Adrenal gland (tissue), 12 donors: ENCODE measurements around the gene MCM7. TPM values are rescaled to one million over a fixed set of nuclear protein-coding genes. Genes with fewer than 3 reads are reported as not detected.
"Not testable (repeated sequence)": the region's sequence is repeated elsewhere in the genome, so short reads cannot be mapped to it uniquely, and the experiment has no call there.

ENCODE experiments used
- DNase-seq, 7 donors: peaks; one replicate each; pipeline ENCODE4 v3.0.0-alpha.2; 2019 to 2020
- H3K27ac ChIP-seq, 5 donors: fragments of 200-600 bp; sonication (generic) in 4 of 5; 1 replicate in 3 of 5; 2 replicates in 2 of 5; pipeline versions ENCODE4 v1.5.1 to v1.8.0; 2016 to 2020; ENCODE audit warnings: mild to moderate bottlenecking in 1 of 5
- H3K27me3 ChIP-seq: fragments of 200-600 bp; 2 replicates; pipeline ENCODE4 v1.8.0; 2021
- H3K36me3 ChIP-seq, 2 donors: fragments of 200-600 bp; replicated peaks in 1 of 2; 1 replicate in 1 of 2; 2 replicates in 1 of 2; pipeline versions ENCODE4 v1.5.1 to v1.8.0; 2018 to 2022
- H3K4me1 ChIP-seq, 2 donors: fragments of 200-600 bp; replicated peaks in 1 of 2; 1 replicate in 1 of 2; 2 replicates in 1 of 2; pipeline versions ENCODE4 v1.5.1 to v1.8.0; 2018 to 2021
- H3K4me3 ChIP-seq, 4 donors: fragments of 200-600 bp; sonication (generic) in 3 of 4; one replicate each; pipeline ENCODE4 v1.5.1; 2016 to 2018
- H3K9me3 ChIP-seq, 3 donors: fragments of 200-600 bp; sonication (generic) in 1 of 3; replicated peaks in 1 of 3; 1 replicate in 2 of 3; 2 replicates in 1 of 3; pipeline versions ENCODE4 v1.5.1 to v1.8.0; 2016 to 2021
- CTCF ChIP-seq, 6 experiments: fragments of 450-650 bp in 4 of 6; fragments of 200-600 bp in 2 of 6; sonication (generic) in 1 of 6; IDR thresholded peaks; 1 replicate in 5 of 6; 2 replicates in 1 of 6; pipeline versions ENCODE4 v1.5.1 to v1.8.0; 2016 to 2021; ENCODE audit warnings: antibody characterized with exemption in 6 of 6, mild to moderate bottlenecking in 2 of 6, moderate library complexity in 1 of 6
- POLR2A ChIP-seq, 2 donors: fragments of 450-650 bp; IDR thresholded peaks; one replicate each; pipeline ENCODE4 v1.6.1; 2017; ENCODE audit warnings: antibody characterized with exemption in 2 of 2, mild to moderate bottlenecking in 2 of 2, moderate library complexity in 1 of 2
- WGBS, 4 donors: extraction: QIAGEN DNeasy Blood & Tissue Kit in 2 of 4; methylation state at CpG; one replicate each; pipeline versions ENCODE4 v1.1.5 to v1.1.7; 2013 to 2017; 5-methylcytosine and 5-hydroxymethylcytosine counted together
- intact Hi-C, 2 donors: fragments of 100-400 bp; cut with DNase I; formaldehyde crosslinking; loops; one replicate each; pipeline versions ENCODE4 v1.14.1 to v1.15.0; 2022 to 2023
- polyA plus RNA-seq, 3 donors: library from polyadenylated mRNA; stranded (reverse); fragments of 200-250 nt in 2 of 3; fragments of 350-450 nt in 1 of 3; fragmentation: Illumina TruSeq in 1 of 3; extraction: RNeasy Lipid Tissue Mini Kit (QIAGEN cat#74804) in 1 of 3; gene quantifications; one replicate each; pipeline ENCODE4 v1.2.3, GENCODE V29; 2013 to 2014
- total RNA-seq, 9 donors: library from RNA; depleted of rRNA in 4 of 9; stranded (reverse); fragments of >200 nt in 4 of 9; fragments of 120-200 nt in 1 of 9; fragmentation: NEBNext Ultra II Directional in 1 of 9; extraction: Animal tissue kit (Norgen Biotek cat#: 25700) in 1 of 9; gene quantifications; one replicate each; pipeline versions ENCODE4 v1.1.0 to v1.2.4, GENCODE V29; 2013 to 2023
- donor health status: healthy with polysubstance abuse.
- donor health status: Bipolar disorder and iron deficiency.
- donor health status: DM: yes; HTN: yes; CAD: no.
- donor health status: DM: no; HTN: no; CAD: no.
- donor health status: DM: no; HTN: no; CAD: no.
- donor health status: DM: yes; HTN: yes; CAD: no.

MCM7 gene
- total and polyA plus RNA-seq, 12 donors = 12.2 to 72.3 (median 30.6) TPM

GRCh38 chr7:100148225-100148558, 47.0 kb upstream of the MCM7 start:
- peak overlapping the region in 2 of 5 donors; percentile 68 to 69 for H3K27ac ChIP-seq
- peaks cover 0 to 16% of the 10 kb centered on the region in 2 donors for H3K4me1 ChIP-seq
- H3K36me3 ChIP-seq = peaks cover 0 to 2% of the 10 kb centered on the region in 2 donors
- DNase-seq = no peak
- no peaks in the 10 kb centered on the region for H3K9me3 ChIP-seq
- intact Hi-C loops = no loop called here
- TF ChIP-seq POLR2A (IDR thresholded peaks at IDR 0.05) = no peak
- TF ChIP-seq CTCF (IDR thresholded peaks at IDR 0.05) = no peak
- H3K27me3 ChIP-seq = no peaks in the 10 kb centered on the region
- 8 to 15% (median 12%) methylated on average over 14 of the region's 14 CpGs for WGBS, 4 donors
- H3K4me3 ChIP-seq = peak overlapping the region in 1 of 4 donors; percentile 76

GRCh38 chr7:100147278-100147677, 46.1 kb upstream of the MCM7 start:
- no peak overlapping the region for H3K27ac ChIP-seq

GRCh38 chr7:100146350-100146749, 45.2 kb upstream of the MCM7 start:
- H3K9me3 ChIP-seq, intact Hi-C loops, H3K36me3 ChIP-seq, H3K4me3 ChIP-seq, H3K27me3 ChIP-seq: not testable (repeated sequence)
- 59 to 77% (median 65%) methylated on average over 4 of the region's 4 CpGs for WGBS, 4 donors
- Histone ChIP-seq H3K27ac (peak overlapping the region in 1 of 5 donors; percentile 38), H3K4me1 (peaks cover 0 to 16% of the 10 kb centered on the region in 2 donors)
- peak in 3 of 7 donors; percentile 56 to 75 (median 59) for DNase-seq

More at GRCh38 chr7:100147278-100147677, 46.1 kb upstream of the MCM7 start:
- no peak for DNase-seq
- no peaks in the 10 kb centered on the region for H3K27me3 ChIP-seq
- H3K36me3 ChIP-seq = no peaks in the 10 kb centered on the region
- no peaks in the 10 kb centered on the region for H3K9me3 ChIP-seq
- 91 to 95% (median 92%) methylated on average over 2 of the region's 2 CpGs for WGBS, 4 donors
- peaks cover 0 to 16% of the 10 kb centered on the region in 2 donors for H3K4me1 ChIP-seq
- TF ChIP-seq POLR2A (IDR thresholded peaks at IDR 0.05) (no peak), CTCF (IDR thresholded peaks at IDR 0.05) (no peak)
- intact Hi-C loops = no loop called here
- H3K4me3 ChIP-seq = no peak overlapping the region

- Histone ChIP-seq H3K4me1 (no peaks in the 10 kb centered on the region), H3K9me3 (no peaks in the 10 kb centered on the region), H3K27ac (no peak overlapping the region), H3K36me3 (no peaks in the 10 kb centered on the region), H3K4me3 (no peak overlapping the region), H3K27me3 (no peaks in the 10 kb centered on the region)
- intact Hi-C loops = no loop called here
- TF ChIP-seq POLR2A (IDR thresholded peaks at IDR 0.05) (no peak), CTCF (IDR thresholded peaks at IDR 0.05) (no peak)
- WGBS, 4 donors = 84 to 89% (median 85%) methylated on average over 3 of the region's 3 CpGs
- DNase-seq = no peak
Measured at GRCh38 chr7:100142461-100142860, 41.3 kb upstream of the MCM7 start.

GRCh38 chr7:100141555-100141949, 40.4 kb upstream of the MCM7 start:
- no peaks in the 10 kb centered on the region for H3K9me3 ChIP-seq
- WGBS, 4 donors = 59 to 73% (median 72%) methylated on average over 3 of the region's 3 CpGs
- H3K4me1 ChIP-seq = no peaks in the 10 kb centered on the region
- intact Hi-C loops = no loop called here
- TF ChIP-seq POLR2A (IDR thresholded peaks at IDR 0.05) (no peak), CTCF (IDR thresholded peaks at IDR 0.05) (no peak)
- no peak overlapping the region for H3K27ac ChIP-seq
- no peak overlapping the region for H3K4me3 ChIP-seq
- DNase-seq = no peak
- H3K36me3 ChIP-seq = no peaks in the 10 kb centered on the region
- no peaks in the 10 kb centered on the region for H3K27me3 ChIP-seq
